ENCODE results near the gene PXYLP1. TPM values are rescaled to one million over a fixed set of nuclear protein-coding genes. Genes with fewer than 3 reads are reported as not detected.

Gene PXYLP1
- total and polyA plus RNA-seq, 2 experiments from 2014 or later = 15.8 to 18.7 TPM

DNA sequence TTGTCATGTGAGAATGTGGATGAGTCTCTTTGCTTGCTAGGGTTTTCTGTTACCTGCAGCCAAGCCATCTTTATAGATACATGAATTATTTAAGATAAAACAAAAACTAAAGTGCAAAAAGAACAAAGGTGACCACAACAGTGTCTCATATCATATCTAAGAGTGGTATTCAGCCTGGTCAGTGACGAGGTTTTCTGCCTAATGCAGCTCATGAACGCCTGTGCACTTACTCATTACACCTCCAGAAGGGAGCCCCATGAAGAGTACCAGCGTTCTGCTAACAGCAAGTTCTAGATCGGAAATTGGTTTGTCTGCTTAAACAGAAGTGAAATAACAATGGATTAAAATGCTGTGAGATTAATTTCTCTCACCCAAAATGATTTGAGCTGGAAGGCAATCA, 19.2 kb downstream of the PXYLP1 start:
- H3K27ac ChIP-seq = no peak overlapping the region
- H3K27me3 ChIP-seq (replicated peaks; ENCODE audit: insufficient read depth) = no peaks in the 10 kb centered on the region
- no peaks in the 10 kb centered on the region for H3K79me2 ChIP-seq (ENCODE audit: insufficient read depth)
- H3K36me3 ChIP-seq (ENCODE audit: low read depth) = no peaks in the 10 kb centered on the region
- in situ Hi-C loops (cut with MboI) = no loop called here
- H3K9me2 ChIP-seq (ENCODE audit: insufficient read depth) = no peaks in the 10 kb centered on the region
- no peak overlapping the region for H2AFZ ChIP-seq
- TF ChIP-seq EZH2phosphoT487 (IDR thresholded peaks at IDR 0.05; ENCODE audit: insufficient read depth, low read depth) = no peak
- no peak for TF ChIP-seq EZH2 (IDR thresholded peaks at IDR 0.05; ENCODE audit: insufficient read depth, poor library complexity, severe bottlenecking)
- no peak overlapping the region for H3K4me2 ChIP-seq (ENCODE audit: unreplicated experiment)
- no peak overlapping the region for H3K4me3 ChIP-seq
- no peaks in the 10 kb centered on the region for H4K20me1 ChIP-seq (ENCODE audit: insufficient read depth)
- peaks cover 11% of the 10 kb centered on the region; the same call in 1 of the 2 replicates for H3K4me1 ChIP-seq (ENCODE audit: insufficient read depth)
- 70 to 73% methylated on average over 4 of the region's 4 CpGs for WGBS, 2 experiments (ENCODE audit: low coverage in 1 of 2, low lambda C conversion rate in 2 of 2, missing lambda C conversion rate in 2 of 2)
- H3F3A ChIP-seq (ENCODE audit: insufficient read depth) = 0 out of 2 replicates have a peak, but pooled peaks cover 3% of the 10 kb centered on the region
- H3K9me3 ChIP-seq (ENCODE audit: low read depth) = no peaks in the 10 kb centered on the region
- H3K9ac ChIP-seq = no peak overlapping the region
- DNase-seq = peak; percentile 64

DNA sequence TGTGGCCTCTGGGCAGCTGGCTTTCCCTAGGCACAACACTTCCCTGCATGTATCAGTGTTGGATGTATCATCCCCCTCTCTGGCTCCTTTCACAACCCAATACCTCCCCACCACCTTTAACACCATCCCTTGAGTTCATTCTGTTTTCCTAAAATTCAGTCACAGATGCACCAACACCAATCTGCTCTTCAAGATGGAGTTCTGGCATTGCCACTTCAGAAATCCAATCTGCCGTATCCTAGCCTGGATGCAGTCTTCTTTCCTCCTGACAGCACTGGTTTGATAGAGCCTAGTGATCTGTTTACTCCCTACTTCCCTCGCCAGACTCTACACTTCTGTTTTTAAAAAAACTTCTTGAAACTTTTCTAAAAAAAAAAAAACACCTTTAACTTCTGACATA, 21.7 kb downstream of the PXYLP1 start:
- H3K9me3 ChIP-seq (ENCODE audit: low read depth) = no peaks in the 10 kb centered on the region
- in situ Hi-C loops (cut with MboI) = no loop called here
- H3K79me2 ChIP-seq (ENCODE audit: insufficient read depth) = no peaks in the 10 kb centered on the region
- no peak for DNase-seq
- H4K20me1 ChIP-seq (ENCODE audit: insufficient read depth) = no peaks in the 10 kb centered on the region
- H3K36me3 ChIP-seq (ENCODE audit: low read depth) = no peaks in the 10 kb centered on the region
- no peak overlapping the region for H3K4me2 ChIP-seq (ENCODE audit: unreplicated experiment)
- no peak overlapping the region for H3K9ac ChIP-seq
- WGBS, 2 experiments (ENCODE audit: low coverage in 1 of 2, low lambda C conversion rate in 2 of 2, missing lambda C conversion rate in 2 of 2) = 93 to 97% methylated on average over 2 of the region's 2 CpGs
- no peak overlapping the region for H2AFZ ChIP-seq
- H3K27me3 ChIP-seq (replicated peaks; ENCODE audit: insufficient read depth) = no peaks in the 10 kb centered on the region
- TF ChIP-seq EZH2phosphoT487 (IDR thresholded peaks at IDR 0.05; ENCODE audit: insufficient read depth, low read depth) = no peak
- TF ChIP-seq EZH2 (IDR thresholded peaks at IDR 0.05; ENCODE audit: insufficient read depth, poor library complexity, severe bottlenecking) = no peak
- H3K27ac ChIP-seq = no peak overlapping the region
- H3K4me1 ChIP-seq (ENCODE audit: insufficient read depth) = peaks cover 12% of the 10 kb centered on the region; the same call in 1 of the 2 replicates
- H3K9me2 ChIP-seq (ENCODE audit: insufficient read depth) = no peaks in the 10 kb centered on the region
- no peak overlapping the region for H3K4me3 ChIP-seq
- H3F3A ChIP-seq (ENCODE audit: insufficient read depth) = 0 out of 2 replicates have a peak, but pooled peaks cover 3% of the 10 kb centered on the region

DNA sequence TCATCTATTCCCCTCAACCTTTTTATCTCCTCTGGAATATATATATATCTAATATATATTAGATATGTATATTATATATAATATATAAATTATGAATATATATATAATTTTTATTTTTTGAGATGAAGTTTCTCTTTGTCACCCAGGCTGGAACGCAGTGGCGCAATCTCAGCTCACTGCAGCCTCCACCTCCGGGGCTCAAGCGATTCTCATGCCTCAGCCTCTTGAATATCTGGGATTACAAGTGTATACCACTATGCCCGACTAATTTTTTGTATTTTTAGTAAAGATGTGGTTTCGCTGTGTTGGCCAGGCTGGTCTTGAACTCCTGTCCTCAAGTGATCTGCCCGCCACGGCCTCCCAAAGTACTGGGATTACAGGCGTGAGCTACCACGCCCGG, 22.2 kb downstream of the PXYLP1 start:
- Histone ChIP-seq H3K9ac (no peak overlapping the region), H3K79me2 (ENCODE audit: insufficient read depth) (no peaks in the 10 kb centered on the region), H3K36me3 (ENCODE audit: low read depth) (no peaks in the 10 kb centered on the region), H3K27ac (no peak overlapping the region), H3F3A (ENCODE audit: insufficient read depth) (0 out of 2 replicates have a peak, but pooled peaks cover 3% of the 10 kb centered on the region), H2AFZ (no peak overlapping the region), H3K4me3 (no peak overlapping the region), H3K27me3 (replicated peaks; ENCODE audit: insufficient read depth) (no peaks in the 10 kb centered on the region), H3K9me3 (ENCODE audit: low read depth) (no peaks in the 10 kb centered on the region), H3K9me2 (ENCODE audit: insufficient read depth) (no peaks in the 10 kb centered on the region), H3K4me1 (ENCODE audit: insufficient read depth) (peaks cover 12% of the 10 kb centered on the region; the same call in 1 of the 2 replicates), H3K4me2 (ENCODE audit: unreplicated experiment) (no peak overlapping the region), H4K20me1 (ENCODE audit: insufficient read depth) (no peaks in the 10 kb centered on the region)
- no peak for DNase-seq
- WGBS, 2 experiments (ENCODE audit: low coverage in 1 of 2, low lambda C conversion rate in 2 of 2, missing lambda C conversion rate in 2 of 2) = 93 to 95% methylated on average over 11 of the region's 11 CpGs
- in situ Hi-C loops (cut with MboI) = no loop called here
- TF ChIP-seq EZH2 (IDR thresholded peaks at IDR 0.05; ENCODE audit: insufficient read depth, poor library complexity, severe bottlenecking) (no peak), EZH2phosphoT487 (IDR thresholded peaks at IDR 0.05; ENCODE audit: insufficient read depth, low read depth) (no peak)

DNA sequence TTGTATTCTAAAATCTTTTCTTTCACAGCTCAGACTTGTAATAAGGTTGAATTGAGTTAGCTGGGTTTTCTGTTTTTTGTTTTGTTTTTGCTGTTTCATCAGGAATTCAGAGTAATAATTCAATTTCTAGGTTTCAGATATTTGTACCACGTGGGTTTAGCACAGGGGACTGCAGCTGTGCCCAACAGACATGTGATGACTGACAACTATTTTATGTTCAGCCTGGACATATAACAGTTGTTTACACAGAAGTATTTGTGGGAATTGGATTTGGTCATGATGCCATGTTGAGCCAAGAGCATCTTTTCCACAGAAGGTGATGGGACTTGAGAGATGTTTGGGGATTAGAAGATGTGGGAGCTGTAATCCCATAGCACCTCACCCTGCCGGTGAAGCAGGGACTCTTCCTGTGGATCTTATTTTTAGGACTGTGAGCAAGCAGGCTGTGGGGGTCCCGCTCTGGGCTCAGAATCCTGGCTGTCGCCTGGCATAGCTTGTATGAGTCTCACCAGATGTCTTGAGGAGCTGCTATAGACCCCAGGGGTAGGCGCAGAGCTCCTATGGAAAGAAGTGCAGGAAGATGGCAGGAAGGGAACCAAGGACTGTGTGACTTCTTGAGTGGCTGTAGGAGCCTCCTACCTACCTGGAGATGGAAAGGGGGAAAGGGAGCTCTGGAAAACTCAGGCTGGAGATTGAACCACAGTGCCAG, 23.7 kb downstream of the PXYLP1 start:
- TF ChIP-seq EZH2 (IDR thresholded peaks at IDR 0.05; ENCODE audit: insufficient read depth, poor library complexity, severe bottlenecking) (no peak), EZH2phosphoT487 (IDR thresholded peaks at IDR 0.05; ENCODE audit: insufficient read depth, low read depth) (no peak)
- in situ Hi-C loops (cut with MboI) = no loop called here

More for the DNA sequence above, 23.7 kb downstream of the PXYLP1 start:
- DNase-seq = no peak
- H3K4me3 ChIP-seq = no peak overlapping the region
- 0 out of 2 replicates have a peak, but pooled peaks cover 3% of the 10 kb centered on the region for H3F3A ChIP-seq (ENCODE audit: insufficient read depth)
- no peak overlapping the region for H3K9ac ChIP-seq
- H4K20me1 ChIP-seq (ENCODE audit: insufficient read depth) = no peaks in the 10 kb centered on the region
- H3K4me1 ChIP-seq (ENCODE audit: insufficient read depth) = peaks cover 11% of the 10 kb centered on the region; the same call in 1 of the 2 replicates
- H2AFZ ChIP-seq = no peak overlapping the region
- no peaks in the 10 kb centered on the region for H3K36me3 ChIP-seq (ENCODE audit: low read depth)
- H3K4me2 ChIP-seq (ENCODE audit: unreplicated experiment) = no peak overlapping the region
- H3K79me2 ChIP-seq (ENCODE audit: insufficient read depth) = no peaks in the 10 kb centered on the region
- no peaks in the 10 kb centered on the region for H3K27me3 ChIP-seq (replicated peaks; ENCODE audit: insufficient read depth)
- H3K9me3 ChIP-seq (ENCODE audit: low read depth) = no peaks in the 10 kb centered on the region
- WGBS, 2 experiments (ENCODE audit: low coverage in 1 of 2, low lambda C conversion rate in 2 of 2, missing lambda C conversion rate in 2 of 2) = 35 to 41% methylated on average over 5 of the region's 5 CpGs
- no peaks in the 10 kb centered on the region for H3K9me2 ChIP-seq (ENCODE audit: insufficient read depth)
- no peak overlapping the region for H3K27ac ChIP-seq

All from GM23248 (cell line).